Fibroblast of lung (primary cell): ENCODE data around the gene DCLK2.

Experiments used
- EZH2 ChIP-seq: IDR thresholded peaks from 2 replicates; pipeline ENCODE4 v1.5.1; 2012; ENCODE audit warnings: low read length, control low read depth, mild to moderate bottlenecking; ENCODE audit errors: missing control alignments
- TF ChIP-seq, protein P1 (sequence below), 2 donors: IDR thresholded peaks in 1 of 2; conservative IDR thresholded peaks in 1 of 2; 1 replicate in 1 of 2; 2 replicates in 1 of 2; pipeline ENCODE4 v1.5.1; 2011 to 2012; ENCODE audit warnings: low read length in 2 of 2, control low read depth in 1 of 2, inconsistent platforms in 1 of 2, low read depth in 1 of 2, mild to moderate bottlenecking in 1 of 2

DNA sequence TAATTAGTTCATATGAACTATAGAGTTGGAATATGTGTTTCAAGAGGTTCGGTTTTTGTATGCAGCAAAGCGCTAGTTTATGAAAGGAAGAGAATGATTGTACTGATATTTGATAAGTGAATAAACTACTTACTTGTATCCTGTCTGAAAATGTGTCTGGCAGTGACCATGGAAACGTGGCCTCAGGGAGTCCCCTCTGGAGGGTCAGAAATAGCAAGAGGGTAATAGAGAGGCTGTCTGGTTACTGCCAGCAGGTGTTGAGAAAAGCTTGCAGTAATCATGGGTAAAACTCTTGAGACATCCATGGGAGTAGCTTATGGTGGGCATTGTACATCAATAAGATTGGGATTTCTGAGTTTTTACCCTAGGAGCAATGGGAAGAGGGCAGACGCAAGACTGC, 77.1 kb downstream of the DCLK2 start:
- TF ChIP-seq, protein P1, sequence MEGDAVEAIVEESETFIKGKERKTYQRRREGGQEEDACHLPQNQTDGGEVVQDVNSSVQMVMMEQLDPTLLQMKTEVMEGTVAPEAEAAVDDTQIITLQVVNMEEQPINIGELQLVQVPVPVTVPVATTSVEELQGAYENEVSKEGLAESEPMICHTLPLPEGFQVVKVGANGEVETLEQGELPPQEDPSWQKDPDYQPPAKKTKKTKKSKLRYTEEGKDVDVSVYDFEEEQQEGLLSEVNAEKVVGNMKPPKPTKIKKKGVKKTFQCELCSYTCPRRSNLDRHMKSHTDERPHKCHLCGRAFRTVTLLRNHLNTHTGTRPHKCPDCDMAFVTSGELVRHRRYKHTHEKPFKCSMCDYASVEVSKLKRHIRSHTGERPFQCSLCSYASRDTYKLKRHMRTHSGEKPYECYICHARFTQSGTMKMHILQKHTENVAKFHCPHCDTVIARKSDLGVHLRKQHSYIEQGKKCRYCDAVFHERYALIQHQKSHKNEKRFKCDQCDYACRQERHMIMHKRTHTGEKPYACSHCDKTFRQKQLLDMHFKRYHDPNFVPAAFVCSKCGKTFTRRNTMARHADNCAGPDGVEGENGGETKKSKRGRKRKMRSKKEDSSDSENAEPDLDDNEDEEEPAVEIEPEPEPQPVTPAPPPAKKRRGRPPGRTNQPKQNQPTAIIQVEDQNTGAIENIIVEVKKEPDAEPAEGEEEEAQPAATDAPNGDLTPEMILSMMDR (conservative IDR thresholded peaks at IDR 0.05 in 1 of 2, IDR thresholded peaks at IDR 0.05 in 1 of 2; ENCODE audit: low read depth in 1 of 2, low read length in 2 of 2) = no peak
- no peak for TF ChIP-seq EZH2
